Keratinocyte (primary cell): ENCODE results near the gene FLVCR2. TPM values are rescaled to one million over a fixed set of nuclear protein-coding genes. Genes with fewer than 3 reads are reported as not detected.

Source experiments
- DNase-seq: peaks from one replicate; pipeline ENCODE4 v3.0.0-alpha.2; 2011; ENCODE audit warnings: low read depth, missing footprints, low spot score
- FAIRE-seq: peaks from 2 replicates; lab custom pipeline; 2011; peaks lifted over from hg19 to GRCh38; lab: Jason Lieb, UNC
- H2AFZ ChIP-seq: 2 replicates; pipeline ENCODE4 v1.6.0; 2012; ENCODE audit warnings: low read length, control low read depth, inconsistent platforms; ENCODE audit not compliant: control insufficient read depth
- H3K27ac ChIP-seq: 2 replicates; pipeline ENCODE4 v1.5.1; 2011; ENCODE audit warnings: low read length; ENCODE audit not compliant: control insufficient read depth, insufficient read depth
- H3K27me3 ChIP-seq: 3 replicates; pipeline ENCODE4 v1.6.0; 2011; ENCODE audit warnings: low read length; ENCODE audit not compliant: control insufficient read depth, insufficient read depth; ENCODE audit errors: extremely low read depth
- H3K36me3 ChIP-seq, 2 experiments: 2 replicates in 1 of 2; 3 replicates in 1 of 2; pipeline ENCODE4 v1.5.1; 2011; ENCODE audit warnings: low read length in 2 of 2, mild to moderate bottlenecking in 1 of 2; ENCODE audit not compliant: control insufficient read depth in 2 of 2, insufficient read depth in 2 of 2; ENCODE audit errors: extremely low read depth in 1 of 2
- H3K4me1 ChIP-seq: 3 replicates; pipeline ENCODE4 v1.5.1; 2011; ENCODE audit warnings: low read length; ENCODE audit not compliant: control insufficient read depth, insufficient read depth; ENCODE audit errors: extremely low read depth
- H3K4me2 ChIP-seq: 3 replicates; pipeline ENCODE4 v1.6.0; 2011; ENCODE audit warnings: low read depth, low read length; ENCODE audit not compliant: control insufficient read depth, insufficient read depth; ENCODE audit errors: extremely low read depth
- H3K4me3 ChIP-seq, 3 experiments: fragments of 200-600 bp in 1 of 3; sonication (generic) in 1 of 3; 2 replicates in 2 of 3; 3 replicates in 1 of 3; pipeline ENCODE4 v1.5.1; 2011 to 2016; ENCODE audit warnings: low read length in 3 of 3, mild to moderate bottlenecking in 3 of 3, control low read depth in 2 of 3, inconsistent platforms in 1 of 3, low read depth in 1 of 3, mixed read lengths in 1 of 3, mixed run types in 1 of 3, moderate library complexity in 1 of 3; ENCODE audit not compliant: control insufficient read depth in 2 of 3, insufficient read depth in 2 of 3; ENCODE audit errors: extremely low read depth in 1 of 3
- H3K79me2 ChIP-seq: 2 replicates; pipeline ENCODE4 v1.6.0; 2012; ENCODE audit warnings: low read length; ENCODE audit not compliant: control insufficient read depth, insufficient read depth
- H3K9ac ChIP-seq: 3 replicates; pipeline ENCODE4 v1.6.0; 2011; ENCODE audit warnings: low read length; ENCODE audit not compliant: control insufficient read depth, insufficient read depth; ENCODE audit errors: extremely low read depth
- H3K9me1 ChIP-seq: 3 replicates; pipeline ENCODE4 v1.6.0; 2011; ENCODE audit warnings: low read length; ENCODE audit not compliant: control insufficient read depth, insufficient read depth; ENCODE audit errors: extremely low read depth
- H3K9me3 ChIP-seq: 2 replicates; pipeline ENCODE4 v1.5.1; 2012; ENCODE audit warnings: low read depth, low read length; ENCODE audit not compliant: control insufficient read depth
- H4K20me1 ChIP-seq: 3 replicates; pipeline ENCODE4 v1.6.0; 2011; ENCODE audit warnings: low read length; ENCODE audit not compliant: control insufficient read depth, insufficient read depth; ENCODE audit errors: extremely low read depth
- EZH2 ChIP-seq: IDR thresholded peaks from one replicate; pipeline ENCODE4 v1.6.1; 2012; ENCODE audit warnings: inconsistent platforms, mild to moderate bottlenecking, low read length, moderate library complexity
- dilution Hi-C: fragments of 300-500 bp; cut with MboI; formaldehyde crosslinking; loops from one replicate; pipeline ENCODE4 v1.7.0; 2020; ENCODE audit warnings: low sequenced_read_pairs; ENCODE audit not compliant: extremely low pct_ligation_motif_present
- polyA plus RNA-seq, 5 experiments: library from polyadenylated mRNA; depleted of rRNA in 3 of 5; stranded (reverse) in 3 of 5; stranded (forward) in 1 of 5; unstranded in 1 of 5; fragments of >200 nt; gene quantifications; 1 replicate in 1 of 5; 2 replicates in 3 of 5; 3 replicates in 1 of 5; pipeline versions ENCODE4 v1.2.1 to v1.2.3, GENCODE V29; 2011 to 2012; ENCODE audit warnings: missing spikeins in 2 of 5, low read depth in 1 of 5, low replicate concordance in 1 of 5
- TF ChIP-seq, protein P1 (sequence below), 3 experiments: IDR thresholded peaks in 1 of 3; conservative IDR thresholded peaks in 1 of 3; optimal IDR thresholded peaks in 1 of 3; 2 replicates in 2 of 3; 3 replicates in 1 of 3; pipeline versions ENCODE3 to v1.5.1; 2011; ENCODE audit warnings: low read length in 3 of 3, mild to moderate bottlenecking in 3 of 3, moderate library complexity in 2 of 3, control low read depth in 1 of 3, inconsistent platforms in 1 of 3; ENCODE audit not compliant: insufficient read depth in 2 of 3; ENCODE audit errors: extremely low read depth in 1 of 3

FLVCR2 gene
- polyA plus RNA-seq, 1 donor (not counting 4 experiments of a cell fraction or from before 2014, with no cell fraction given): 0.45 TPM

DNA sequence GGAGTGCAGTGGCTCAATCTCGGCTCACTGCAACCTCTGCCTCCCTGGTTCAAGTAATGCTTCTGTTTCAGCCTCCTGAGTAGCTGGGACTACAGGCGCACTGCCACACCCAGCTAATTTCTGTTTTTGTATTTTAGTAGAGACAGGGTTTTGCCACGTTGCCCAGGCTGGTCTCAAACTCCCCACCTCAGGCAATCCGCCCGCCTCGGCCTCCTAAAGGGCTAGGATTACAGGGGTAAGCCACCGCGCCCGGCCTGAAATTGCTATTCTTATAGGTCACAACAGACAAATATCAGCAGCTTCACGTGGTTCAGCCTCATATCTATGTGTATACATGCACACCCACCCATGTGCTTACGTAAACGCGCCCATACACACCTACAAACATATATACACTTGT lies 32.5 kb upstream of the FLVCR2 start:
- dilution Hi-C loops: no loop called here
- TF ChIP-seq EZH2: no peak
- TF ChIP-seq, protein P1, sequence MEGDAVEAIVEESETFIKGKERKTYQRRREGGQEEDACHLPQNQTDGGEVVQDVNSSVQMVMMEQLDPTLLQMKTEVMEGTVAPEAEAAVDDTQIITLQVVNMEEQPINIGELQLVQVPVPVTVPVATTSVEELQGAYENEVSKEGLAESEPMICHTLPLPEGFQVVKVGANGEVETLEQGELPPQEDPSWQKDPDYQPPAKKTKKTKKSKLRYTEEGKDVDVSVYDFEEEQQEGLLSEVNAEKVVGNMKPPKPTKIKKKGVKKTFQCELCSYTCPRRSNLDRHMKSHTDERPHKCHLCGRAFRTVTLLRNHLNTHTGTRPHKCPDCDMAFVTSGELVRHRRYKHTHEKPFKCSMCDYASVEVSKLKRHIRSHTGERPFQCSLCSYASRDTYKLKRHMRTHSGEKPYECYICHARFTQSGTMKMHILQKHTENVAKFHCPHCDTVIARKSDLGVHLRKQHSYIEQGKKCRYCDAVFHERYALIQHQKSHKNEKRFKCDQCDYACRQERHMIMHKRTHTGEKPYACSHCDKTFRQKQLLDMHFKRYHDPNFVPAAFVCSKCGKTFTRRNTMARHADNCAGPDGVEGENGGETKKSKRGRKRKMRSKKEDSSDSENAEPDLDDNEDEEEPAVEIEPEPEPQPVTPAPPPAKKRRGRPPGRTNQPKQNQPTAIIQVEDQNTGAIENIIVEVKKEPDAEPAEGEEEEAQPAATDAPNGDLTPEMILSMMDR (optimal IDR thresholded peaks at IDR 0.05 in 1 of 3, IDR thresholded peaks at IDR 0.05 in 1 of 3, conservative IDR thresholded peaks at IDR 0.05 in 1 of 3; ENCODE audit: extremely low read depth in 1 of 3, insufficient read depth in 2 of 3, low read length in 3 of 3): no peak
- H3K4me2 ChIP-seq: no peak overlapping the region
- no peak for FAIRE-seq
- H2AFZ ChIP-seq: no peak overlapping the region
- no peak for DNase-seq
- H3K9ac ChIP-seq: no peak overlapping the region
- H3K9me1 ChIP-seq: no peaks in the 10 kb centered on the region
- H3K27me3 ChIP-seq: peaks cover 11% of the 10 kb centered on the region
- no peaks in the 10 kb centered on the region for H3K36me3 ChIP-seq
- no peaks in the 10 kb centered on the region for H3K79me2 ChIP-seq
- no peaks in the 10 kb centered on the region for H4K20me1 ChIP-seq
- no peaks in the 10 kb centered on the region for H3K4me1 ChIP-seq
- no peak overlapping the region for H3K4me3 ChIP-seq
- H3K9me3 ChIP-seq: no peaks in the 10 kb centered on the region
- no peak overlapping the region for H3K27ac ChIP-seq

- H4K20me1 ChIP-seq: no peaks in the 10 kb centered on the region
- no peaks in the 10 kb centered on the region for H3K9me1 ChIP-seq
- dilution Hi-C loops: no loop called here
- FAIRE-seq: no peak
- no peak for DNase-seq
- no peak overlapping the region for H3K4me2 ChIP-seq
- no peaks in the 10 kb centered on the region for H3K4me1 ChIP-seq
- H3K9me3 ChIP-seq: no peaks in the 10 kb centered on the region
- no peak overlapping the region for H3K4me3 ChIP-seq
- no peak overlapping the region for H3K27ac ChIP-seq
- TF ChIP-seq, protein P1 (optimal IDR thresholded peaks at IDR 0.05 in 1 of 3, IDR thresholded peaks at IDR 0.05 in 1 of 3, conservative IDR thresholded peaks at IDR 0.05 in 1 of 3; ENCODE audit: extremely low read depth in 1 of 3, insufficient read depth in 2 of 3, low read length in 3 of 3): no peak
- TF ChIP-seq EZH2: no peak
- H2AFZ ChIP-seq: no peak overlapping the region
- H3K9ac ChIP-seq: no peak overlapping the region
- peaks cover 5% of the 10 kb centered on the region for H3K27me3 ChIP-seq
- no peaks in the 10 kb centered on the region for H3K79me2 ChIP-seq
- H3K36me3 ChIP-seq: no peaks in the 10 kb centered on the region
These were observed 30.7 kb upstream of the FLVCR2 start for GRCh38 chr14:75547552-75548250.
